Measurements from ENCODE around the gene ZBTB26. TPM values are rescaled to one million over a fixed set of nuclear protein-coding genes. Genes with fewer than 3 reads are reported as not detected.

The ZBTB26 gene
- total RNA-seq, 4 donors from 2014 or later = 9.2 to 14.0 (median 10.8) TPM

- no peak overlapping the region for H3K27ac ChIP-seq
- WGBS, 2 donors (ENCODE audit: low coverage in 1 of 2) = no CpG with 5 or more reads among the region's 5 CpGs
- H3K36me3 ChIP-seq = peaks cover 0 to 55% of the 10 kb centered on the region in 2 donors
- H3K4me3 ChIP-seq = no peak overlapping the region
- H3K9me3 ChIP-seq = no peaks in the 10 kb centered on the region
- TF ChIP-seq CTCF (IDR thresholded peaks at IDR 0.05) = no peak
- no peak for TF ChIP-seq POLR2A (IDR thresholded peaks at IDR 0.05)
- TF ChIP-seq EP300 (IDR thresholded peaks at IDR 0.05) = no peak
- no peak for TF ChIP-seq POLR2AphosphoS5 (IDR thresholded peaks at IDR 0.05)
- no peaks in the 10 kb centered on the region for H3K4me1 ChIP-seq
- ATAC-seq = no peak
- no peaks in the 10 kb centered on the region for H3K27me3 ChIP-seq
Observed at GRCh38 chr9:122866079-122866478, 65.2 kb downstream of the ZBTB26 start.

Small RNA genes lying within 50 kb of the gene (small RNA-seq; reads per million reads assigned to genes)
- 0 reads per million in 4 donors for gene RNY1P15
- gene SNORD90 = 1,604 to 6,131 (median 3,362) reads per million in 4 donors

Other genes starting within 250 kb of the ZBTB26 start
- not detected for gene OR1L4, start 207.5 kb downstream of the ZBTB26 start, total RNA-seq
- gene OR1L6, start 189.2 kb downstream of the ZBTB26 start, total RNA-seq = not detected
- gene OR5C1, start 142.6 kb downstream of the ZBTB26 start, total RNA-seq = not detected
- gene OR1K1, start 131.4 kb downstream of the ZBTB26 start, total RNA-seq = not detected
- 10 to 100 TPM; 15.3 to 24.4 (median 17.3) TPM for gene PDCL, start 102.9 kb downstream of the ZBTB26 start, total RNA-seq
- gene RC3H2, start 26.2 kb downstream of the ZBTB26 start, total RNA-seq = 10 to 100 TPM; 50.6 to 70.7 (median 68.7) TPM
- 10 to 100 TPM in 2 of 4 donors, 1 to 10 TPM in 2; 7.4 to 10.9 (median 9.8) TPM for gene ZBTB6, start 18.2 kb downstream of the ZBTB26 start, total RNA-seq
- 100 to 1,000 TPM in 1 of 4 donors, 10 to 100 TPM in 3; 61.2 to 139 (median 82.9) TPM for gene RABGAP1, start 9.5 kb upstream of the ZBTB26 start, total RNA-seq
- gene GPR21, start 102.2 kb upstream of the ZBTB26 start, total RNA-seq = 1 to 10 TPM in 3 of 4 donors, under 1 TPM in 1; 0.39 to 4.2 (median 3.2) TPM

Data from gastroesophageal sphincter (tissue), 4 donors.